Ascending aorta (tissue), 2 donors: ENCODE results near the gene GRM7. TPM values are rescaled to one million over a fixed set of nuclear protein-coding genes. Genes with fewer than 3 reads are reported as not detected.

Experiments used
- DNase-seq, 2 donors: peaks; one replicate each; pipeline ENCODE4 v3.0.0-alpha.2; 2019; ENCODE audit warnings: low spot score in 2 of 2
- H3K27ac ChIP-seq, 2 donors: fragments of 200-600 bp; sonication (generic); one replicate each; pipeline ENCODE4 v1.5.1; 2016 to 2017; ENCODE audit warnings: mild to moderate bottlenecking in 1 of 2
- H3K27me3 ChIP-seq: fragments of 200-600 bp; sonication (generic); one replicate; pipeline ENCODE4 v1.5.1; 2017
- H3K36me3 ChIP-seq, 2 donors: fragments of 200-600 bp; sonication (generic); one replicate each; pipeline ENCODE4 v1.5.1; 2016
- H3K4me1 ChIP-seq, 2 donors: fragments of 200-600 bp; sonication (generic); one replicate each; pipeline ENCODE4 v1.5.1; 2016 to 2017; ENCODE audit warnings: mild to moderate bottlenecking in 1 of 2
- H3K4me3 ChIP-seq, 2 donors: fragments of 200-600 bp; sonication (generic); one replicate each; pipeline ENCODE4 v1.5.1; 2016 to 2017; ENCODE audit warnings: mild to moderate bottlenecking in 1 of 2
- H3K9me3 ChIP-seq, 2 donors: fragments of 200-600 bp; sonication (generic); one replicate each; pipeline ENCODE4 v1.5.1; 2016
- intact Hi-C: fragments of 100-400 bp; cut with DNase I; formaldehyde crosslinking; loops from one replicate; pipeline ENCODE4 v1.15.1; 2023
- total RNA-seq: library from RNA; depleted of rRNA; stranded (reverse); fragments of >200 nt; gene quantifications from one replicate; pipeline ENCODE4 v1.1.0, GENCODE V29; 2016
- TF ChIP-seq, protein P1 (sequence below), 3 experiments: fragments of 200-600 bp in 2 of 3; fragments of 450-650 bp in 1 of 3; sonication (generic) in 2 of 3; IDR thresholded peaks; one replicate each; pipeline ENCODE4 v1.5.1; 2016 to 2019; ENCODE audit warnings: antibody characterized with exemption in 3 of 3, mild to moderate bottlenecking in 1 of 3, moderate library complexity in 1 of 3

The GRM7 gene
- total RNA-seq, 1 donor from 2014 or later = 4.8 TPM

- intact Hi-C loops = no loop called here
- H3K27ac ChIP-seq = no peak overlapping the region
Measured at GRCh38 chr3:7615043-7615442, 754.1 kb downstream of the GRM7 start.

GRCh38 chr3:7618606-7619005, 757.7 kb downstream of the GRM7 start:
- DNase-seq = no peak
- no peaks in the 10 kb centered on the region for H3K36me3 ChIP-seq
- no peak overlapping the region for H3K4me3 ChIP-seq
- H3K9me3 ChIP-seq = no peaks in the 10 kb centered on the region
- H3K27me3 ChIP-seq = no peaks in the 10 kb centered on the region
- H3K27ac ChIP-seq = no peak overlapping the region
- intact Hi-C loops = no loop called here
- TF ChIP-seq, protein P1, sequence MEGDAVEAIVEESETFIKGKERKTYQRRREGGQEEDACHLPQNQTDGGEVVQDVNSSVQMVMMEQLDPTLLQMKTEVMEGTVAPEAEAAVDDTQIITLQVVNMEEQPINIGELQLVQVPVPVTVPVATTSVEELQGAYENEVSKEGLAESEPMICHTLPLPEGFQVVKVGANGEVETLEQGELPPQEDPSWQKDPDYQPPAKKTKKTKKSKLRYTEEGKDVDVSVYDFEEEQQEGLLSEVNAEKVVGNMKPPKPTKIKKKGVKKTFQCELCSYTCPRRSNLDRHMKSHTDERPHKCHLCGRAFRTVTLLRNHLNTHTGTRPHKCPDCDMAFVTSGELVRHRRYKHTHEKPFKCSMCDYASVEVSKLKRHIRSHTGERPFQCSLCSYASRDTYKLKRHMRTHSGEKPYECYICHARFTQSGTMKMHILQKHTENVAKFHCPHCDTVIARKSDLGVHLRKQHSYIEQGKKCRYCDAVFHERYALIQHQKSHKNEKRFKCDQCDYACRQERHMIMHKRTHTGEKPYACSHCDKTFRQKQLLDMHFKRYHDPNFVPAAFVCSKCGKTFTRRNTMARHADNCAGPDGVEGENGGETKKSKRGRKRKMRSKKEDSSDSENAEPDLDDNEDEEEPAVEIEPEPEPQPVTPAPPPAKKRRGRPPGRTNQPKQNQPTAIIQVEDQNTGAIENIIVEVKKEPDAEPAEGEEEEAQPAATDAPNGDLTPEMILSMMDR (IDR thresholded peaks at IDR 0.05) = no peak
- H3K4me1 ChIP-seq = peaks cover 0 to 2% of the 10 kb centered on the region in 2 donors

More at GRCh38 chr3:7615043-7615442, 754.1 kb downstream of the GRM7 start:
- no peaks in the 10 kb centered on the region for H3K36me3 ChIP-seq
- DNase-seq = no peak
- no peaks in the 10 kb centered on the region for H3K27me3 ChIP-seq
- H3K4me3 ChIP-seq = no peak overlapping the region
- H3K9me3 ChIP-seq = no peaks in the 10 kb centered on the region
- H3K4me1 ChIP-seq = peaks cover 0 to 2% of the 10 kb centered on the region in 2 donors
- TF ChIP-seq, protein P1 (IDR thresholded peaks at IDR 0.05) = no peak

GRCh38 chr3:7620401-7620800, 759.5 kb downstream of the GRM7 start:
- no peaks in the 10 kb centered on the region for H3K36me3 ChIP-seq
- intact Hi-C loops = no loop called here
- H3K27ac ChIP-seq = no peak overlapping the region
- H3K9me3 ChIP-seq = no peaks in the 10 kb centered on the region
- no peaks in the 10 kb centered on the region for H3K27me3 ChIP-seq
- H3K4me1 ChIP-seq = peaks cover 0 to 2% of the 10 kb centered on the region in 2 donors
- TF ChIP-seq, protein P1 (IDR thresholded peaks at IDR 0.05) = no peak
- H3K4me3 ChIP-seq = no peak overlapping the region
- DNase-seq = no peak

DNA sequence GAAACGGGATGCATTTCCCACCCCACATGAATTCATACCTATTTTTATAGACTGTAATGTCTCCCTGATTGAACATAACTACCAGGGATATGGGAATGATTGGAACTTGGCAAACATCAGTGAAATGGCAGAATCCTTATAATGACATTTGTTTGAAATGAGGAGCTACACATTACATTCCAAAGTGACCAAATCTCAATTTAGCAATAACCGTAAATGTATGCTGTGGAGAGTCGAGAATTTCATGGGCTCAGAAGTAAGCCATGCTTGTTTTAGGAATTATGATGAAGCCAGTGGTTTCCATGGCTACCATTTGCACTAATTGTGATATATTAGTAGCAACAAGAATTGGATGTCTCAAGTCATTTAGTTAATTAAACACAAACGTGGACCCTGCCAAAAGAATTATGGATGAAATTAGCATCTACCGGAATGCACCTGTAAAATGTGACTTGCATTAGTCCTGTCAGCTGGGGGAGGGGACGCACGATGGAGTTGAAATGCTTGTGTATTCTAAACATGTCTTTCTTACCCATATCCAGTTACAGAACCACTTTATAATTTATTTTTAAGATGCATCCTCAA, 760.2 kb downstream of the GRM7 start:
- no peaks in the 10 kb centered on the region for H3K36me3 ChIP-seq
- TF ChIP-seq, protein P1 (IDR thresholded peaks at IDR 0.05) = no peak
- H3K4me3 ChIP-seq = no peak overlapping the region
- DNase-seq = no peak
- no peaks in the 10 kb centered on the region for H3K27me3 ChIP-seq
- intact Hi-C loops = no loop called here
- H3K9me3 ChIP-seq = no peaks in the 10 kb centered on the region
- no peak overlapping the region for H3K27ac ChIP-seq
- H3K4me1 ChIP-seq = peaks cover 0 to 2% of the 10 kb centered on the region in 2 donors

GRCh38 chr3:7621651-7622050, 760.7 kb downstream of the GRM7 start:
- TF ChIP-seq, protein P1 (IDR thresholded peaks at IDR 0.05) = no peak
- intact Hi-C loops = no loop called here
- no peaks in the 10 kb centered on the region for H3K27me3 ChIP-seq
- H3K4me1 ChIP-seq = peaks cover 0 to 2% of the 10 kb centered on the region in 2 donors
- no peaks in the 10 kb centered on the region for H3K36me3 ChIP-seq
- no peaks in the 10 kb centered on the region for H3K9me3 ChIP-seq
- DNase-seq = no peak
- no peak overlapping the region for H3K4me3 ChIP-seq
- no peak overlapping the region for H3K27ac ChIP-seq

DNA sequence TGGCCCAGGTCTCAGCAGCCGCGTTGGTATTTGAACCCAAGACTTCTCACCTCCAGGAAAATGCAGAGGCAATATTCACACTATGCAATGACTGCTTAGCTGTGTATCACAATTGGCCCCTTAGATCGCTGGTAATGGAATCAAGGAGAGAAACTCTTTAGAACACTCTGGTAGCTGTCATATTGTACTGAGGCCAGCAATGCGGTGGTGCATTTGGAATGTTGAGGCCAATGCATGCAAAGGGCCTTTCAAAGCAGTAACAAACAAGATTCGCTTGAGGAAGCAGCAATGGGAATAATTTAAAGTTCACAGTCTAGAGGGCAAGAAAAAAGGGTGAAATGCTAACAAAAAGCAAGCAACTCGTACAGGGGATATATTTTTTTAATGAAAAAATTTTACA, 764.1 kb downstream of the GRM7 start:
- Histone ChIP-seq H3K27ac (no peak overlapping the region), H3K4me3 (no peak overlapping the region), H3K27me3 (no peaks in the 10 kb centered on the region), H3K4me1 (no peaks in the 10 kb centered on the region), H3K36me3 (no peaks in the 10 kb centered on the region), H3K9me3 (no peaks in the 10 kb centered on the region)
- TF ChIP-seq, protein P1 (IDR thresholded peaks at IDR 0.05) = no peak
- intact Hi-C loops = no loop called here
- DNase-seq = no peak
